Mucosa of stomach (tissue), 1 donor: Measurements from ENCODE around the gene JAG2.
A peak's percentile ranks its signal among the peaks of the same experiment; 100 is the strongest.

ENCODE experiments used
- H3K27me3 ChIP-seq: one replicate; pipeline ENCODE4 v1.7.0; 2013; ENCODE audit warnings: mild to moderate bottlenecking, low read length; ENCODE audit not compliant: control insufficient read depth, insufficient read depth
- H3K36me3 ChIP-seq: one replicate; pipeline ENCODE4 v1.7.0; 2013; ENCODE audit warnings: low read length; ENCODE audit not compliant: control insufficient read depth, insufficient read depth
- H3K4me1 ChIP-seq: one replicate; pipeline ENCODE4 v1.7.0; 2013; ENCODE audit warnings: mild to moderate bottlenecking, low read length; ENCODE audit not compliant: control insufficient read depth, insufficient read depth
- H3K4me3 ChIP-seq: one replicate; pipeline ENCODE4 v1.7.0; 2013; ENCODE audit warnings: low read length
- H3K9ac ChIP-seq: one replicate; pipeline ENCODE4 v1.7.0; 2013; ENCODE audit warnings: mild to moderate bottlenecking, low read length, moderate library complexity
- H3K9me3 ChIP-seq: one replicate; pipeline ENCODE4 v1.7.0; 2013; ENCODE audit warnings: mild to moderate bottlenecking, low read length, moderate library complexity; ENCODE audit not compliant: control insufficient read depth
- donor health status: Pancreatic carcinoma.

Gene JAG2

GRCh38 chr14:105209091-105209490, 40.5 kb upstream of the JAG2 start:
- Histone ChIP-seq H3K9me3 (no peaks in the 10 kb centered on the region), H3K4me3 (no peak overlapping the region), H3K27me3 (peaks cover 8% of the 10 kb centered on the region), H3K36me3 (no peaks in the 10 kb centered on the region), H3K9ac (no peak overlapping the region), H3K4me1 (peaks cover 23% of the 10 kb centered on the region)

- Histone ChIP-seq H3K4me3 (no peak overlapping the region), H3K4me1 (peaks cover 26% of the 10 kb centered on the region), H3K9ac (no peak overlapping the region), H3K36me3 (no peaks in the 10 kb centered on the region), H3K27me3 (peaks cover 11% of the 10 kb centered on the region), H3K9me3 (no peaks in the 10 kb centered on the region)
Observed at GRCh38 chr14:105208738-105209075, 40.1 kb upstream of the JAG2 start.

- peaks cover 28% of the 10 kb centered on the region for H3K4me1 ChIP-seq
- no peak overlapping the region for H3K4me3 ChIP-seq
Observed at GRCh38 chr14:105207996-105208737, 39.6 kb upstream of the JAG2 start.

GRCh38 chr14:105207460-105207901, 38.9 kb upstream of the JAG2 start:
- no peak overlapping the region for H3K9ac ChIP-seq
- H3K27me3 ChIP-seq: peaks cover 21% of the 10 kb centered on the region
- no peaks in the 10 kb centered on the region for H3K9me3 ChIP-seq
- peaks cover 33% of the 10 kb centered on the region for H3K4me1 ChIP-seq
- no peaks in the 10 kb centered on the region for H3K36me3 ChIP-seq
- no peak overlapping the region for H3K4me3 ChIP-seq

More at GRCh38 chr14:105207996-105208737, 39.6 kb upstream of the JAG2 start:
- H3K9ac ChIP-seq: no peak overlapping the region
- no peaks in the 10 kb centered on the region for H3K9me3 ChIP-seq
- H3K27me3 ChIP-seq: peaks cover 14% of the 10 kb centered on the region
- H3K36me3 ChIP-seq: no peaks in the 10 kb centered on the region

GRCh38 chr14:105206873-105207272, 38.3 kb upstream of the JAG2 start:
- Histone ChIP-seq H3K4me3 (no peak overlapping the region), H3K4me1 (peaks cover 36% of the 10 kb centered on the region), H3K9me3 (no peaks in the 10 kb centered on the region), H3K27me3 (peaks cover 27% of the 10 kb centered on the region), H3K9ac (no peak overlapping the region), H3K36me3 (no peaks in the 10 kb centered on the region)

GRCh38 chr14:105205673-105206208, 37.2 kb upstream of the JAG2 start:
- Histone ChIP-seq H3K9ac (no peak overlapping the region), H3K4me1 (peaks cover 41% of the 10 kb centered on the region), H3K36me3 (no peaks in the 10 kb centered on the region), H3K4me3 (no peak overlapping the region), H3K9me3 (no peaks in the 10 kb centered on the region), H3K27me3 (peaks cover 39% of the 10 kb centered on the region)

- H3K4me1 ChIP-seq: peaks cover 41% of the 10 kb centered on the region
- H3K9me3 ChIP-seq: no peaks in the 10 kb centered on the region
- H3K36me3 ChIP-seq: no peaks in the 10 kb centered on the region
- H3K9ac ChIP-seq: no peak overlapping the region
- peaks cover 44% of the 10 kb centered on the region for H3K27me3 ChIP-seq
- H3K4me3 ChIP-seq: no peak overlapping the region
Observed at GRCh38 chr14:105204931-105205672, 36.5 kb upstream of the JAG2 start.

- Histone ChIP-seq H3K9ac (no peak overlapping the region), H3K27me3 (peaks cover 49% of the 10 kb centered on the region), H3K4me1 (peaks cover 41% of the 10 kb centered on the region), H3K36me3 (no peaks in the 10 kb centered on the region), H3K9me3 (no peaks in the 10 kb centered on the region), H3K4me3 (no peak overlapping the region)
Observed at GRCh38 chr14:105204206-105204930, 35.8 kb upstream of the JAG2 start.

GRCh38 chr14:105203701-105204100, 35.1 kb upstream of the JAG2 start:
- Histone ChIP-seq H3K9ac (no peak overlapping the region), H3K27me3 (peaks cover 56% of the 10 kb centered on the region), H3K4me1 (peaks cover 41% of the 10 kb centered on the region), H3K4me3 (no peak overlapping the region), H3K36me3 (no peaks in the 10 kb centered on the region), H3K9me3 (no peaks in the 10 kb centered on the region)

- H3K4me3 ChIP-seq: no peak overlapping the region
- H3K9me3 ChIP-seq: no peaks in the 10 kb centered on the region
- peak overlapping the region; percentile 34 for H3K9ac ChIP-seq
- H3K4me1 ChIP-seq: peaks cover 41% of the 10 kb centered on the region
- no peaks in the 10 kb centered on the region for H3K36me3 ChIP-seq
- H3K27me3 ChIP-seq: peaks cover 62% of the 10 kb centered on the region
Observed at GRCh38 chr14:105203057-105203531, 34.5 kb upstream of the JAG2 start.

GRCh38 chr14:105201925-105202513, 33.4 kb upstream of the JAG2 start:
- no peak overlapping the region for H3K4me3 ChIP-seq
- H3K27me3 ChIP-seq: peaks cover 72% of the 10 kb centered on the region
- no peak overlapping the region for H3K9ac ChIP-seq
- H3K9me3 ChIP-seq: no peaks in the 10 kb centered on the region
- H3K36me3 ChIP-seq: no peaks in the 10 kb centered on the region
- H3K4me1 ChIP-seq: peaks cover 40% of the 10 kb centered on the region
